Activated CD4-positive, alpha-beta T cell treated with anti-CD3 and anti-CD28 coated beads for 1 hour (primary cell): Measurements from ENCODE around the gene TIFAB.
"Not testable (repeated sequence)": the region's sequence is repeated elsewhere in the genome, so short reads cannot be mapped to it uniquely, and the experiment has no call there.

Experiments used
- DNase-seq: peaks from one replicate; pipeline ENCODE4 v3.0.0-alpha.2; 2020

Gene TIFAB

GRCh38 chr5:135452321-135453030 lies at the start of gene TIFAB:
TSS of gene TIFAB (minus strand) at chr5:135452351. CDS start at chr5:135449939, 2,412 bp downstream.
- DNase-seq: no peak

DNA sequence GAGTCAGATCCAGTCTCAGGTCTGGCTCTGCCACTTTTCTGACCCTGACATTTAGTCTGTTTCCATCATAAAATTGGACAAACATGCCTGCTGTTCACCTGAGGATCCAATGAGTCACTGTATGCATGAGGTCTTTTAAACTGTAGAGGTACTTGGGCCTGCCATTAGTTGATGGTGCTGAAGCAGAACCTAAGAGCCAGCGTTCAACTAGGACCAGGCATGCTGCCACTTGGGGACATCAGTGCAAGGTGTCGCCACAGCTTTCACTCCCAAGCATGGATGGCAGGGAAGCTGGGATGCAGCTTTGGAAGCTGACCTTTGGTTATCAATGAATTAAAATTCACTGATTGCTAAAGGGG lies 46.5 kb upstream of the TIFAB start:
- no peak for DNase-seq

DNA sequence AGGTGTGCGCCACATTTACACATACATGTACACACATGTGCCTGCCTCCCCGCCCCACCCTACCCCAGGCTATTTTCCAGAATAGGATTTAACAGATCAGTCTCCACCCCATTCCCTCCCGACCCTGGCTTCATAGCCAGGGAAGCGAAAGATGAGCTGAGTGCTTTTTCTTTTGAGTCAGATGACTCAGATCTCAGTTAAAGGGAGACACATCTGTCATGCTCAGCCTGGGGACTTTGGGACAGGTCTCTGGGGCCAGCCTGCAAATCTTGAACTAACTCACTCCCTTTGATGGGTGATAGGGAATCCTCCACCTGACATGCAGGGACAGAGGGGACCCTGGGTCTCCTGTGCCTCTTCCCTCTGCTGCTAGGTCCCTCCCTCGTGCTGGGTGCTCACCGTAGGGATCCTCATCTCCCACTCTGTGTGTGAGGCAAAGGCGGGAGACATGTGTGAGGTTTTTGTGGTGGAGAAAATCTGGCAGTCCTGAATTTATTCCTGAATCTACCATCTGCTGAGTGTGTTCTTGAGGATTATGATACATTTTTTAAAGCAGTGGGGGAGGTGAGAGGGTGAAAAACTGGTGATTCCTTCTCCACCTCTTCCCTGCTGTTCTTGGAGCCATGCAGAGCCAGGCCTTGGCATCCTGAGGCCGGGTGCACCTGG lies 46.0 kb upstream of the TIFAB start:
- no peak for DNase-seq

GRCh38 chr5:135495531-135495930 lies 43.4 kb upstream of the TIFAB start:
- DNase-seq: not testable (repeated sequence)

- DNase-seq: no peak
Observed at GRCh38 chr5:135494196-135494595, 42.0 kb upstream of the TIFAB start.

DNA sequence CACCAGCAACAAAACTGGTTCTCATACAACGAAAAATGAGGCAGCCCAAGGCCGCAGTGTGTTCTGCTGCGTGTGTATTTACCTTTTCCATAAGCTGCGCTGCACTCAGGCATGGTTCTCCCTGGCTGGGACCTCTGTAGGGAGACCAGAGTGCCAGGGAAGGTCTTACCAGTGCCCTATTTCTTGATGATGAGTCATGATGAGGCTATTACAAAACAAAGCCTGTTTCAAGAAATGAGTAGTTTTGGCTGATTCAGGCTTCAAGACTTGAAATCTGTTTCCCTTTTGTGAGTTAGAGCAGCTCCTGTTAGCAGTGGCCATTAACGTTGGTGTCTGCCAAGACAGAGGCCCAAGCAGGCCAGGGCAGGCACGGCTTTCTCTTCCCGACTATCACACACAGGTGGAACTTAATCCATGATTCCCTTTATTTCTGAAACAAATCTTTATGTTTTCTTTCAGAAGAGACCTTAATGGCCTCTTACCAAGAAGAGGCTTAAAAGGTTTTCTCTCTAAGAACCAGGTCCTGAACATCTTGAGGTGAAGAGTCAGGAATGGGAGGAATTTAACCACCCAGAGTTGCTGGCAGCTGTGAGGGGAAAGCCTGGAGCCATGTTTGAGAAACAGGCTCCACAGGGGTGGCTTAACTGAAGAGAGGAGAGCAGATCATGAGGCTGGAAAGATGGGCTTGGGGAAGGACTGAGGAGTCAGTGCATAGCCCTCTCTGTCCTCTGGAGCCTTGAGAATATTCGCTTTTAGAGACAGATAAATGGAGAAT lies 41.4 kb upstream of the TIFAB start:
- no peak for DNase-seq

- no peak for DNase-seq
Observed at GRCh38 chr5:135492319-135492626, 40.1 kb upstream of the TIFAB start.

GRCh38 chr5:135491552-135492318 lies 39.6 kb upstream of the TIFAB start:
- no peak for DNase-seq

DNA sequence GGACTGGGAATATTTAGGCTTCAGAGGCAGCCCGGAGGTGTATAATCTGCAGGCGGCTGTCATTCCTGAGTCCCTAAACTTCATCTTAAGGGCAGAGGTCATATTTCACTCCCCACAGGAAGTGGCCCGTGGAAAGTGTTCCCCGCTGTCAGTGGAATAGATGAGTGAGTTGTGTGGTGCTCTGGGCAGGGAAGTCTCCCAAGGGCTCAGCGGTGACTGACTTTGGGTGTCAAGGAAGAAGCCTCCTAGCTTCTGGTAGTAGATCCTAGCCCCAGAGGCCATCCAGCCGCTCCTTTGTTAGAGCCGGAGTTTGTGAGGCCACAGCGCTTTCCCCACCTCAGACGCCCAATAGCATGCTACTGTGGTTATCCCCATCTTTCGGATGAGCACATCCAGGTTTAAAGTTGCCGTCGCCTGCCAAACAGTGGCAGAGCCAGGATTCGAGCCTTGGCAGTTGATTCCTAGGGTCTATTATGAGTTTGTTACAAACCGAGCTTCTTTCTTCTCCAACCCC lies 38.9 kb upstream of the TIFAB start:
- DNase-seq: no peak

DNA sequence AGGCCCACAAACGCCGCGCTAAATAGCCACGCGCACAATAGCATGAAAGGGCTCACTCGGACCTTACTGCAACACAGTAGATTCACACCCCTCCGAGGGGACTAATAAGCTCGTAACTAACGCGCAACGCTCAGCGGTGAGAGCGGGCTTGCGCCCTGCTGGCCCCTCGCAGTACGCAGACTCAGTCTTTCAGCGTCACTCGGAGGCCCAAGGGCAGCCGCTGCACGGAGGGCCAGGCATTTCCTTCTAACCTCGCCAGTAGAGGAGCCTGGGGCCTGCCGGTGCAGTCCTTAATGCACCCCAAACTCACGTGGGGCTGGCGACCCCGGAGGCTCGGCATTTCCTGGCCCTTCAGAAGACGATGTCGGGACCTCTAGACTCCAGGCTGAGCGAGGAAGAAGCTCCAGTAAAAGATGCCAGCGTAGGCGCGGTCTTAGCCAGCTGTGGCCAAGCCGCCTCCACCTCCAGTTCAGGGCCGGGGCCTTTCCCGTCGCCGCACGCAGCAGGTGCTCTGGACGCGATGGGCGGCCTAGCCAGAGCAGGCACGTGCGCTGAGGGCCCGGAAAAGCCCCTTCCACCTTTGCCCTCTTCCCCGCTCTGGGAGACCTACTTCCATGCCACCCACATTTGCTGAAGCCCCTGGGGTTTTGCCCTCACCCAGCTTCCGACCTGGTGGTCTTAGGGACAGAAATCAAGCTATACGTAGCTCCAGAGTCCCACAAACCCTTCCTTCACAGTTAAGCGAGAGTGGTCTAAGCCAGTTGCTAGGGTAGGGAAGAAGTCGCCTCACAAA lies 38.3 kb upstream of the TIFAB start:
- no peak for DNase-seq

DNA sequence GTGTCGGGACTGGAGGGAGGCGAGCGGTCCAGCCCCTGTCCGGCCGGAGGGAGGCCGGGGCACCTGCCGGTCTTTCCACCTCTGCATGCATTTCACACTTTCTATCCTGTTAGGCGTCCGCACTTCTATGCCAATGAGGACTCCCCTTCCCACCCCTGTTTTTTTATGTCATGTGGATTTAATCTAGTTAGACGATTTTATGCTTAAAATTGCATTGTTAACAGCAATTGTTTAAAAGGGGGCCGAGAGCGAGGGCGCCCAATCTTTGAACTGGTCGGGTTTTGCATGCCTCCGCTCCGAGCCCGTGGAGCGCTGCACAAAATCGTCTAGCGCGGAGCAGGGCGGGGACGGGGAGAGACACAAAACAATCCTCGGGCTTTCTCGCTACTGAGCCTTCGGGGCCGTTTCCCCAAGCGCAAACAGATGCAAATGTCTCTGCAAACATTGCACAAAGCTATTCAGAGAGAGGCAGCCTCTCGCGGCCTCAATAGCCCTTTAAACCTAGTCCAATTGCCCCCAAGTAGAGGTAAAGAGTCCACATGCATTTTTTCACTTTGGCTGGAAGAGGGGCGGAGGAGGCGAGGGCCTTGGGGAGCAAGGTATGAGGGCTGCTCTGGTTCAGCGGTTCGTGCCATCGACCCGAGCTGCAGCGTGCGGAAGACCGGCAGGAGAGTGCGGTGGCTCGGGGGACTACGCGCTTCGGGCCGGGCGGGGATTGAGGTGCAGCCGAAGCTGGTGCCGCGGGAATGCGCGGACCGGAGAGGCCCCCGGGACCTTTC lies 37.5 kb upstream of the TIFAB start:
- no peak for DNase-seq

DNA sequence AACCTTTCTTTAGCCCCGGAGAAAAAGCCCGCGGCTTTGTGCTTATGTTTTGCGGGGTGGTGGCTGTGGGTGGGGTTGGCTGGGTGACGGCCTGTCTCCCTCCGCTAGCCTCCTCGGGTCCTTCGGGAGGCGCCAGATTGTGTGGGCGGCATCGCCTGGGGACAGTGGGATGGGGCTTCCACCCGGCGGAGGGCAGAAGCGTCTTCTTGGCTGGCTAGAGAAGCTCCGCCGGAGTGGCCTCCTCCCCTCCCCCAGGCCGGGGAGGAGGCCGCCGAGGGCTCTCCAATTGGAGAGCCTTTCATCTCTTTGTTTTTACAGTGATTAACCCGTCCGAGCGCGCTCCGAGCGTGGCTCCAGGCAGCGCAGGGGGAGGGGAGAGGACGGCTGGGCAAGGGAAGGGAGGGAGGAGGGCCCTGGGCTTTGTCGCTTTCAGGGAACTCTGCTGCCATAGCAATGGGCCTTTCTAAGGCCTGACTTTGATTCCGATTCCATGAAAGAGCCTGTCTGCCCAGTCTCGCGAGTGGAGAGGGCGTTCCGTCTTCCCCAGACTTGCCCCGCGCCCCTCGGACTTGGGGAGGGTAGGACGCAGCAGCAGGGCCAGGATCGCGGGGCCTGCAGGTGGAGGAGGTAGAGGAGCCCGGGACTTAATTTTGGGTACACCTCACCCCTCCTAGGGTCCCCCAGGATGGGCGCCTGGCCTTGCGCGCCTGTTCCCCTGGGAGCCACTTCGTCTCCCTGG lies 36.7 kb upstream of the TIFAB start:
- no peak for DNase-seq

- no peak for DNase-seq
Observed at GRCh38 chr5:135487839-135488514, 35.8 kb upstream of the TIFAB start.

DNA sequence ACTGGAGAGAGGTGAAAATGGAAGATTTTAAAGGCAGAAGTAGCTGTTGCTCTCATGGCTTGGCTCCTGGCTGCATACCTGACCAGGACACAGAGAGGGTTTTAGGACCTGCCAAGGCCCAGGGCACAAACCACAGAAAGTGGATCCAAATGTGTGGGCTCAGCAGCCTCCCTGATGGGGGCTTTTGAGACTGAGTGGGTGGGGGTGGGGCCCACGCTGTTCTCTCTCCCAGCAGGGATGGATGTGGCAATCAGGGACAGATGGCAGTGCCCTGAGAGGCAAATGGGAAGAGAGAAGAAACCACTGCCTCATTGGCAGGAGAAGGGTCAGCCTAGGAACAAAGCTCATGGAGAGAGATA lies 34.9 kb upstream of the TIFAB start:
- DNase-seq: no peak

DNA sequence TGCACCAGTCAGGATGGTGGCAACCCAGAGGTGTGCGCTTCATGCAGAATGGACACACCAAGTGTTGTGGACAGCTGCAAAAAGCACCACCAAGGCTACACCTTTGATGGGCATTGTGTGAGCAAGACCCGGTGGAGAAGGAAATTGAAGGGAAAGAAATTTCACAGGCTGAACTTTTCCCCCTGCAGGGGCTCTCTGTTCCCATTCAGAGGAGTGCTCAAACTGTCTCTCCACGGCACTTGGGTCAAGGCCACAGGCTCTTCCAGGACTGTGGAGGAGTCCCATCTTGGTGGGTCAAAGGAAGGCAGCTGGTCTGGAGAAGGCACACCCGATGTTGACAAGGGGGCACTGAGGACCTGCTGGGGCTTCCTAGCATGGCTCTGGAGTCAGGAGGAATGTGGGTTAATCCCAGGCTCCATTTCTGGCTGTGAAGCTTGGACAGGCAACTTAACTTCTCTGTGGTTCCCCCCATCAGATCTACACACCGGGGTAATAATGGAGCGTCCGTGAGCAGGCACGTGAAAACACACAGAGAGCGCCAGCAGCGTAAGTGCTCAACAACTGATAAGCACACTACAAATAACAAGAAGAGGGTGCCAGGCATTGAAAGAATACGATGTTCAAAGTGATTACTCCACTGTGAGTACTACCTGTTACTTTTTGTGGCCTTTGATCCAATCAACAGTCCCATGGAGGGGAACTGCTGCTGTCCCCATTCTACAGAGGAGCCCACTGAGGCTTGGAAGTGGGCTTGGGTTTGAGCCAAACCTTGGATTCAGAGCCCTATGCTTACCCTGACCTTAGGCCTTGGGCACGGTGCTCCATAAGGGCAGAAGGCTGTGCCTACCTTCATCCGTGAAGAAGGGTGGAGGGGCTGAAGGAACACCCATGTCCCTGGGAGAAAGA lies 34.2 kb upstream of the TIFAB start:
- no peak for DNase-seq

DNA sequence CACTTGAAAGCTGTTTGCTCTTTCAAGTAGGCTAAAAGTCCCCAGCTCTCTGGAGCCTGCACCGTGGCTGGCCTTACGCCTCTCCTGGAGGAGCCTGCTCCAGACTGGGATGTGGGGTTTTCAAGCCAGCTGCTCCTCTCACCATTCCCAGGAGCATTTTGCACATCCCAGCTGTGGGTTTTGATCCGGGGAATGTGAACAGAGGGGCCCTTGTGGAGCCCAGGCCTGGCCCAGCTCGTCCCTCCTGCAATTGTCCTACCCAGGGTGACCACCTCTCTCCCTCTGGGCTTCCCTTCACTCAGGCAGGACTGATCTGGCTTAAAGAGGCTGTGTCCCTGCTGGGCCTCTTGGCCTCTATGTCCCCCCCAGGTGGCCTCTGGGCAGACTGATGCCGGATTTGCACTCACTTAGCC lies 32.5 kb upstream of the TIFAB start:
- DNase-seq: no peak

DNA sequence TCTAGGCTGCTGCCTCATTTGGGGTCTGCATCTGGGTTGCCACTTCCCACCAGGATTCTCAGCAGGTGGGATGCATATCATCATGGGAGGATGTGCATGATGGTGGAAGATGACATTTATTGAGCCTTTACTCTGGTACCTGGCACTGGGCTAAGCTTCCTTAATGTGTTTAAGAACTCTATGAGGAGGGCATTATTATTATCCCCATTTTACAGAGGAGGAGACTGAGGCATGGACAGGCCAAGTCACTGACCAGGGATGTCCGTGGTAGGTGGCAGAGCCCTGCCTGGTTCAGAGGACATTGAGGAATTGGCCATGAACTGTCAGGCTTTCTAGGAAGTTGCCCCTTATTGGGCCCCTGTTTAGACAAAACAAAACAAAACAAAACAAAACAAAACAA lies 31.1 kb upstream of the TIFAB start:
- DNase-seq: no peak

DNA sequence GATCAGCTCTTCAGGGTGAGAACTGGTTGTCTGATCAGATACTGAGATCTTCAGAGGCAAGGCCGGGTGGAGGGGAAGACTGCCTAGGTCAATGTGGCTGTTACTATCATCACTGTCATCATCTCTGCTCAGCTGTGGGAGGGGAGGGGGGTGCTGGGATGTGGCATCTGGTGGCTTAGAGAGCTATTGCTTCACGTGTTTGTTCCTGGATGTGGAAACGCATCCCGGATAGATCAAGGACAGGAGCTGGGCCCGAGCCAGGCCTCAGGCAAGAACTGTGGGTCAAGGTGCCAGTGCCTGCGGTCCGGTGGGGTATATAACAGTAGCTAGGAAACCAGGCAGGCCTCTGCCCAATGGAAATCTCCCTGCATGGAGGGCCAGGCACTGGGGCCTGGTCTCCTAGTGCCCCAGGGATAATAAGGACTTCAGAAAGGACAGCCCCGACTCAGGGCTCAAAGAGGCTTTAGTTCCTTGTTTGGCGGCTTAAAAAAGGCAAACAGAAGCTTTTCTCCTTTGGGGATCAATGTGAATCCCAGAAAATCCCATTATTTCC lies 30.3 kb upstream of the TIFAB start:
- DNase-seq: no peak

- no peak for DNase-seq
Observed at GRCh38 chr5:135481909-135482311, 29.8 kb upstream of the TIFAB start.
